ENCODE results near the gene CLIP2. TPM values are rescaled to one million over a fixed set of nuclear protein-coding genes. Genes with fewer than 3 reads are reported as not detected.
"Not testable (repeated sequence)": the region's sequence is repeated elsewhere in the genome, so short reads cannot be mapped to it uniquely, and the experiment has no call there.

Gene CLIP2
- total RNA-seq, 4 donors from 2014 or later = 84.5 to 157 (median 111) TPM

GRCh38 chr7:74405899-74406512 is 116.8 kb downstream of the CLIP2 start:
- H3K36me3 ChIP-seq = peaks cover 0 to 23% (median 9%) of the 10 kb centered on the region in 4 donors
- H3K27ac ChIP-seq = no peak overlapping the region
- no peak overlapping the region for H3K4me3 ChIP-seq
- H3K9me3 ChIP-seq = no peaks in the 10 kb centered on the region
- in situ Hi-C loops (cut with MboI; ENCODE audit: low pct_ligation_motif_present in 1 of 4, low pct_unique_long_range_greater_than_20kb in 1 of 4, low sequenced_read_pairs in 3 of 4) = loop anchor here in 2 of 4 donors (10.0 to 25.0 kb wide), 4 partner anchors 201 to 631 kb away; no protein-coding TSS in a partner anchor
- WGBS, 2 donors (ENCODE audit: low coverage in 1 of 2) = 90 to 95% methylated on average over 2 to 20 of the region's 20 CpGs
- TF ChIP-seq CTCF (IDR thresholded peaks at IDR 0.05) (no peak), POLR2A (IDR thresholded peaks at IDR 0.05) (no peak), EP300 (IDR thresholded peaks at IDR 0.05; ENCODE audit: low read depth) (no peak), POLR2AphosphoS5 (IDR thresholded peaks at IDR 0.05) (no peak)
- intact Hi-C loops (cut with DNase I; ENCODE audit: low total_unique reads) = loop anchor here (2.0 kb wide), 1 partner anchor 41 kb away; no protein-coding TSS in a partner anchor
- no peaks in the 10 kb centered on the region for H3K4me1 ChIP-seq
- H3K27me3 ChIP-seq = no peaks in the 10 kb centered on the region
- no peak for DNase-seq

DNA sequence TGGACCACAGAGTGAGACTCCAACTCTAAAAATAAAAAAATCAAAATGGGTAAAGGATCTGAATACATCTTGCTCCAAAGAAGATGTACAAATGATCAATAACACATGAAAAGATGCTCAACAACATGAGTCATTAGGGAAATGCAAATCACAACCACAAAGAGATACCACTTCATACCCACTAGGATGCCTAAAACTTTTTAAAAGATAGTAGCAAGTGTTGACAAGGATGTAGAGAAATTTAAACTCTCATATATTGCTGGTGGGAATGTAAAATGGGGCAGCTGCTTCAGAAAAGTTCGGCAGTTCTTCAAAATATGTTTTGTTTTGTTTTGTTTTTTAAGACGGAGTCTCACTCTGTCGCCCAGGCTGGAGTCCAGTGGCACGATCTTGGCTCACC is 118.8 kb downstream of the CLIP2 start:
- TF ChIP-seq CTCF (IDR thresholded peaks at IDR 0.05) (no peak), POLR2A (IDR thresholded peaks at IDR 0.05) (no peak)
- no peak for DNase-seq
- no peaks in the 10 kb centered on the region for H3K9me3 ChIP-seq
- no peaks in the 10 kb centered on the region for H3K4me1 ChIP-seq
- no peak overlapping the region for H3K27ac ChIP-seq
- peaks cover 0 to 13% (median 2%) of the 10 kb centered on the region in 4 donors for H3K36me3 ChIP-seq
- peaks cover 5% of the 10 kb centered on the region for H3K27me3 ChIP-seq
- 68 to 88% methylated on average over 2 to 4 of the region's 4 CpGs for WGBS, 2 donors (ENCODE audit: low coverage in 1 of 2)
- in situ Hi-C loops (cut with MboI; ENCODE audit: low pct_ligation_motif_present in 1 of 4, low pct_unique_long_range_greater_than_20kb in 1 of 4, low sequenced_read_pairs in 3 of 4) (loop anchor here in 2 of 4 donors (10.0 to 25.0 kb wide), 4 partner anchors 203 to 629 kb away; no protein-coding TSS in a partner anchor), intact Hi-C loops (cut with DNase I; ENCODE audit: low total_unique reads) (loop anchor here (2.0 kb wide), 1 partner anchor 39 kb away; no protein-coding TSS in a partner anchor)
- H3K4me3 ChIP-seq = no peak overlapping the region

- no peaks in the 10 kb centered on the region for H3K4me1 ChIP-seq
- no peaks in the 10 kb centered on the region for H3K9me3 ChIP-seq
- peaks cover 10% of the 10 kb centered on the region for H3K27me3 ChIP-seq
- in situ Hi-C loops (cut with MboI; ENCODE audit: low pct_ligation_motif_present in 1 of 4, low pct_unique_long_range_greater_than_20kb in 1 of 4, low sequenced_read_pairs in 3 of 4) = loop anchor here in 2 of 4 donors (10.0 to 25.0 kb wide), 4 partner anchors 205 to 628 kb away; no protein-coding TSS in a partner anchor
- H3K27ac ChIP-seq = no peak overlapping the region
- no peak for DNase-seq
- H3K4me3 ChIP-seq = no peak overlapping the region
- 57 to 59% methylated on average over 7 of the region's 7 CpGs for WGBS, 2 donors (ENCODE audit: low coverage in 1 of 2)
- peaks cover 0 to 3% (median 0%) of the 10 kb centered on the region in 4 donors for H3K36me3 ChIP-seq
- intact Hi-C loops (cut with DNase I; ENCODE audit: low total_unique reads) = no loop called here
- TF ChIP-seq POLR2A (IDR thresholded peaks at IDR 0.05) (no peak), POLR2AphosphoS5 (IDR thresholded peaks at IDR 0.05) (no peak), CTCF (IDR thresholded peaks at IDR 0.05) (no peak), EP300 (IDR thresholded peaks at IDR 0.05; ENCODE audit: low read depth) (no peak)
Measured at GRCh38 chr7:74409571-74409970, 120.4 kb downstream of the CLIP2 start.

DNA sequence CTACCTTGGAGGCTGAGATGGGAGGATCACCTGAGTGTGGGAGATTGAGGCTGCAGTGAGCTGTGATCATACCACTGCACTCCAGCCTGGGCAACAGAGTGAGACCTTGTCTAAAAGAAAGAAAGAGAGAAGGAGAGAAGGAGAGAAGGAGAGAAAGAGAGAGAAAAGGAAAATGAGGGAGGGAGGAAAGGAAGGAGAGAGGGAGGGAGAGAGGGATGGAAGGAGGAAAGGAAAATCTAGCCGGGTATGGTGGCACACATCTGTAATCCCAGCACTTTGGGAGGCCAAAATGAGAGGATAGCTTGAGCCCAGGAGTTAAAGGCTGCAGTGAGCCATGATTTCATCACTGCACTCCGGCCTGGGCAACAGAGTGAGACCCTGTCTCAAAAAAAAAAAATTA is 121.6 kb downstream of the CLIP2 start:
- in situ Hi-C loops (cut with MboI; ENCODE audit: low pct_ligation_motif_present in 1 of 4, low pct_unique_long_range_greater_than_20kb in 1 of 4, low sequenced_read_pairs in 3 of 4) = loop anchor here in 2 of 4 donors (25.0 kb wide), 2 partner anchors 348 to 627 kb away; no protein-coding TSS in a partner anchor
- H3K9me3 ChIP-seq = no peaks in the 10 kb centered on the region
- no peak for DNase-seq
- TF ChIP-seq POLR2AphosphoS5 (IDR thresholded peaks at IDR 0.05) (no peak), CTCF (IDR thresholded peaks at IDR 0.05) (no peak), EP300 (IDR thresholded peaks at IDR 0.05; ENCODE audit: low read depth) (no peak), POLR2A (IDR thresholded peaks at IDR 0.05) (no peak)
- 56% methylated on average over 2 of the region's 2 CpGs; no CpG with 5 or more reads in 1 of the 2 donors for WGBS, 2 donors (ENCODE audit: low coverage in 1 of 2)
- peaks cover 10% of the 10 kb centered on the region for H3K27me3 ChIP-seq
- H3K27ac ChIP-seq = no peak overlapping the region
- H3K4me3 ChIP-seq = no peak overlapping the region
- intact Hi-C loops (cut with DNase I; ENCODE audit: low total_unique reads) = loop anchor here (10.0 kb wide), 1 partner anchor 154 kb away; no protein-coding TSS in a partner anchor
- no peaks in the 10 kb centered on the region for H3K36me3 ChIP-seq
- H3K4me1 ChIP-seq = no peaks in the 10 kb centered on the region

DNA sequence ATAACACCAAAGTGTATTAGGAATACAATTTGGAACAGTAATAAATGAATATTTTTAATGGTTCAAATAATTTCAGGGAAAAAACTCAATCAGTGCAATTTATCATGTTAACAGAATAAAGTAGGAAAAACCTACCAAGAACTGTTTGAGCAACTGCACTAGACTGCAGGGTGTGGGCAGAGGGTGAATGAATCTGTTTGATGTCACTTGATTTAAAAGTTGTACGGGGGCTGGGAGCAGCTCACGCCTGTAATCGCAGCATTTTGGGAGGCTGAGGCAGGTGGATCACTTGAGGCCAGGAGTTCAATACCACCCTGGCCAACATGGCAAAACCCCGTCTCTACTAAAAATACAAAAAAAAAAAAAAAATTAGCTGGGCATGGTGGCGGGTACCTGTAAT is 122.4 kb downstream of the CLIP2 start:
- intact Hi-C loops (cut with DNase I; ENCODE audit: low total_unique reads) = loop anchor here (10.0 kb wide), 1 partner anchor 153 kb away; no protein-coding TSS in a partner anchor
- H3K27ac ChIP-seq, H3K9me3 ChIP-seq, H3K4me3 ChIP-seq, DNase-seq, H3K4me1 ChIP-seq, H3K36me3 ChIP-seq: not testable (repeated sequence)
- H3K27me3 ChIP-seq = peaks cover 10% of the 10 kb centered on the region
- in situ Hi-C loops (cut with MboI; ENCODE audit: low pct_ligation_motif_present in 1 of 4, low pct_unique_long_range_greater_than_20kb in 1 of 4, low sequenced_read_pairs in 3 of 4) = loop anchor here in 2 of 4 donors (25.0 kb wide), 2 partner anchors 349 to 626 kb away; no protein-coding TSS in a partner anchor
- WGBS, 2 donors (ENCODE audit: low coverage in 1 of 2) = 57 to 61% methylated on average over 1 to 5 of the region's 5 CpGs

Measured in transverse colon (tissue), 4 donors.